Loucy (cell line): ENCODE measurements around the gene UGT1A9.

ENCODE experiments used
- CTCF ChIP-seq: fragments of 200-600 bp; sonication (generic); conservative IDR thresholded peaks from 2 replicates; pipeline ENCODE4 v1.5.1; 2014; ENCODE audit warnings: mild to moderate bottlenecking, antibody characterized with exemption, low read length
- EZH2phosphoT487 ChIP-seq: fragments of 200-600 bp; IDR thresholded peaks from 2 replicates; pipeline ENCODE4 v1.6.1; 2018; ENCODE audit warnings: antibody characterized with exemption, mild to moderate bottlenecking, moderate library complexity, borderline replicate concordance

GRCh38 chr2:233690444-233690843, 18.7 kb downstream of the UGT1A9 start:
- no peak for TF ChIP-seq CTCF
- TF ChIP-seq EZH2phosphoT487, result no peak
